ENCODE data around the gene NEDD4L.

NEDD4L gene

DNA sequence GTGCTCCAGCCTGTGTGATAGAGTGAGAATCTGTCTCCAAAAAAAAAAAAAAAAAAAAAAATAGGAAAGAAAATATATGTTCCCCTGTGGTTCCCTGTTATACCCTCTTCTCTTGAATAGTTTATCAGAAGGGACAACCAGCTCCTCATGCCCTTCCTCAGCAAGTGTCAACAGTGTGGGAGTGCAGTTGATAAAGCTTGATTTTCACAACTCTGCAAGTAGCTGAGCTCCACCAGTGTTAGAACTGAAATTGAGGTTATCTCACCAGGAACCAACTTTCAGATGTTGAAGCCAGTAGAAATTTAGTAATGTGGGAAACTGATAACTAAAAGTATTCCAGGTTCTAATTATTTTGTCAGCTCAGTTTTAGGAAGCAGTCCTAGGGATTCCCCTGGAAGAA, 25.1 kb downstream of the NEDD4L start:
- H3K27me3 ChIP-seq (ENCODE audit: low read length): no peaks in the 10 kb centered on the region
- no peak overlapping the region for H3K4me2 ChIP-seq (ENCODE audit: low read depth, low read length, poor library complexity, severe bottlenecking)
- H3K27ac ChIP-seq (ENCODE audit: low read depth, low read length): no peak overlapping the region
- no peaks in the 10 kb centered on the region for H3F3A ChIP-seq (ENCODE audit: insufficient read depth)
- no peaks in the 10 kb centered on the region for H3K9me2 ChIP-seq (replicated peaks; ENCODE audit: insufficient read depth, low read length)
- H3K9ac ChIP-seq (ENCODE audit: low read length): no peak overlapping the region
- no peak overlapping the region for H2AFZ ChIP-seq (ENCODE audit: low read depth, low read length, severe bottlenecking)
- H3K36me3 ChIP-seq (ENCODE audit: low read length): no peaks in the 10 kb centered on the region
- H3K79me2 ChIP-seq (ENCODE audit: insufficient read depth, low read length): no peaks in the 10 kb centered on the region
- no peaks in the 10 kb centered on the region for H4K20me1 ChIP-seq (ENCODE audit: low read depth, low read length)
- TF ChIP-seq, protein P1, sequence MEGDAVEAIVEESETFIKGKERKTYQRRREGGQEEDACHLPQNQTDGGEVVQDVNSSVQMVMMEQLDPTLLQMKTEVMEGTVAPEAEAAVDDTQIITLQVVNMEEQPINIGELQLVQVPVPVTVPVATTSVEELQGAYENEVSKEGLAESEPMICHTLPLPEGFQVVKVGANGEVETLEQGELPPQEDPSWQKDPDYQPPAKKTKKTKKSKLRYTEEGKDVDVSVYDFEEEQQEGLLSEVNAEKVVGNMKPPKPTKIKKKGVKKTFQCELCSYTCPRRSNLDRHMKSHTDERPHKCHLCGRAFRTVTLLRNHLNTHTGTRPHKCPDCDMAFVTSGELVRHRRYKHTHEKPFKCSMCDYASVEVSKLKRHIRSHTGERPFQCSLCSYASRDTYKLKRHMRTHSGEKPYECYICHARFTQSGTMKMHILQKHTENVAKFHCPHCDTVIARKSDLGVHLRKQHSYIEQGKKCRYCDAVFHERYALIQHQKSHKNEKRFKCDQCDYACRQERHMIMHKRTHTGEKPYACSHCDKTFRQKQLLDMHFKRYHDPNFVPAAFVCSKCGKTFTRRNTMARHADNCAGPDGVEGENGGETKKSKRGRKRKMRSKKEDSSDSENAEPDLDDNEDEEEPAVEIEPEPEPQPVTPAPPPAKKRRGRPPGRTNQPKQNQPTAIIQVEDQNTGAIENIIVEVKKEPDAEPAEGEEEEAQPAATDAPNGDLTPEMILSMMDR (IDR thresholded peaks at IDR 0.05; ENCODE audit: insufficient read depth, low read length, poor library complexity, severe bottlenecking): no peak
- no peak for TF ChIP-seq EZH2phosphoT487 (conservative IDR thresholded peaks at IDR 0.05; ENCODE audit: low read length)
- no peak overlapping the region for H3K4me3 ChIP-seq (ENCODE audit: insufficient read depth, low read length, poor library complexity, severe bottlenecking)
- H3K9me3 ChIP-seq (ENCODE audit: insufficient read depth, low read length): no peaks in the 10 kb centered on the region

DNA sequence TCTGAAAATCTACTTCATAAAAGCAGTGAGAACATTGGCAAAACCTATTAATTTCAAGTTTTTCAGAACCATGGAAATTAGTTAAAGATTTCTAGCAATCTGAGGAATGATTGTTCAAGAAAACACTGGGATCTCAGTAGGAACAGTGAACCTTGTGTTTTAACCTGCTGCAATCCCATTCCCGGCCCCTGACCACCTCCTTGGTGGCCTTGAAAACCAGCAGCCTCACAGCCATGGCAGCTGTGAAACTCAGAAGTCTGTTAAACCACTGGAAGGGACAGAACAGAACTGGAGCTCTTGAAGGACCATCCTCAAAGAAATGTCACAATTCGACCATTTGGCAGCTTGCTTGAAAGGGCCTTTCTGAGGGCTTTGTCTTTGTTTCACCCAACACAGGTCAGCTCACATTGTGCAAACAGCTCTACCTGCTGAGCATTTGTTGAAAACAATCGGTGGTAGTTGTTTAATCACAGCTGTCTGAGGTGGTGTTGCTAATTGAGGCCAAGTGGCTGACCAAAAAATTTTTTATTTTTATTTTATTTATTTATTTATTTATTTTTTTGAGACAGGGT, 25.8 kb downstream of the NEDD4L start:
- no peaks in the 10 kb centered on the region for H4K20me1 ChIP-seq (ENCODE audit: low read depth, low read length)
- no peaks in the 10 kb centered on the region for H3K9me2 ChIP-seq (replicated peaks; ENCODE audit: insufficient read depth, low read length)
- H3K27ac ChIP-seq (ENCODE audit: low read depth, low read length): no peak overlapping the region
- no peaks in the 10 kb centered on the region for H3K36me3 ChIP-seq (ENCODE audit: low read length)
- no peaks in the 10 kb centered on the region for H3K27me3 ChIP-seq (ENCODE audit: low read length)
- H2AFZ ChIP-seq (ENCODE audit: low read depth, low read length, severe bottlenecking): no peak overlapping the region
- H3K9ac ChIP-seq (ENCODE audit: low read length): no peak overlapping the region
- H3K4me2 ChIP-seq (ENCODE audit: low read depth, low read length, poor library complexity, severe bottlenecking): no peak overlapping the region
- TF ChIP-seq EZH2phosphoT487 (conservative IDR thresholded peaks at IDR 0.05; ENCODE audit: low read length): no peak
- TF ChIP-seq, protein P1 (IDR thresholded peaks at IDR 0.05; ENCODE audit: insufficient read depth, low read length, poor library complexity, severe bottlenecking): no peak
- H3K79me2 ChIP-seq (ENCODE audit: insufficient read depth, low read length): no peaks in the 10 kb centered on the region
- H3K4me3 ChIP-seq (ENCODE audit: insufficient read depth, low read length, poor library complexity, severe bottlenecking): no peak overlapping the region
- H3K9me3 ChIP-seq (ENCODE audit: insufficient read depth, low read length): no peaks in the 10 kb centered on the region
- no peaks in the 10 kb centered on the region for H3F3A ChIP-seq (ENCODE audit: insufficient read depth)

DNA sequence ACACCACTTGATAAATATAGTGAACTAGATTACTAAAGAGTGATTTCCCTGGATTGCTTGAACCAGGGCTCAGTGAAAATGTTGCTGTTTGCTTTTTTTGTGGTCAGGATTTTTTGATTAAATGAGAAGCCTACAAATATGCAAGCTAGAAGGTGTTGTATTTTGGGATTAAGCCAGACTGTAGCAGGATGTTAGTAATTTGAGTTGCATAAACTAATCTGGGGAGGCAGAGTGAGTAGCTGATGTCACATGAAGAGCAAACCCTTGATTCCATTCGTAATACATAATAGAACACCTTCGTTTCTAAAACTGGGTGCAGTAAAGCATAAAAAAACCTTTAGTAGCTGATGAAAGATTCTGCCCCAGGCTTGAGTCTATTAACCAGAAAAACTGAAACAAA, 32.0 kb downstream of the NEDD4L start:
- Histone ChIP-seq H2AFZ (ENCODE audit: low read depth, low read length, severe bottlenecking) (no peak overlapping the region), H3K4me3 (ENCODE audit: insufficient read depth, low read length, poor library complexity, severe bottlenecking) (no peak overlapping the region), H4K20me1 (ENCODE audit: low read depth, low read length) (peaks cover 3% of the 10 kb centered on the region; the same call in 1 of the 2 replicates), H3F3A (ENCODE audit: insufficient read depth) (no peaks in the 10 kb centered on the region), H3K9ac (ENCODE audit: low read length) (no peak overlapping the region), H3K4me2 (ENCODE audit: low read depth, low read length, poor library complexity, severe bottlenecking) (no peak overlapping the region), H3K9me3 (ENCODE audit: insufficient read depth, low read length) (no peaks in the 10 kb centered on the region), H3K27ac (ENCODE audit: low read depth, low read length) (no peak overlapping the region), H3K36me3 (ENCODE audit: low read length) (no peaks in the 10 kb centered on the region), H3K27me3 (ENCODE audit: low read length) (no peaks in the 10 kb centered on the region), H3K9me2 (replicated peaks; ENCODE audit: insufficient read depth, low read length) (no peaks in the 10 kb centered on the region), H3K79me2 (ENCODE audit: insufficient read depth, low read length) (no peaks in the 10 kb centered on the region)
- TF ChIP-seq EZH2phosphoT487 (conservative IDR thresholded peaks at IDR 0.05; ENCODE audit: low read length): no peak
- TF ChIP-seq, protein P1 (IDR thresholded peaks at IDR 0.05; ENCODE audit: insufficient read depth, low read length, poor library complexity, severe bottlenecking): no peak
